Gastroesophageal sphincter (tissue), 4 donors: ENCODE measurements around the gene KCND3. TPM values are rescaled to one million over a fixed set of nuclear protein-coding genes. Genes with fewer than 3 reads are reported as not detected.
"Not testable (repeated sequence)": the region's sequence is repeated elsewhere in the genome, so short reads cannot be mapped to it uniquely, and the experiment has no call there.

Source experiments
- ATAC-seq: fragments of 150-250 bp; one replicate; pipeline ENCODE4 v1.9.1; 2016; ENCODE audit warnings: mild to moderate bottlenecking, moderate library complexity
- H3K27ac ChIP-seq, 4 donors: fragments of 200-600 bp; sonication (generic) in 3 of 4; 1 replicate in 3 of 4; 2 replicates in 1 of 4; pipeline ENCODE4 v1.5.1; 2016 to 2019
- H3K27me3 ChIP-seq: fragments of 200-600 bp; sonication (generic); one replicate; pipeline ENCODE4 v1.5.1; 2019
- H3K36me3 ChIP-seq, 2 donors: fragments of 200-600 bp; sonication (generic); one replicate each; pipeline ENCODE4 v1.5.1; 2019; ENCODE audit warnings: control low read depth in 1 of 2
- H3K4me1 ChIP-seq, 3 donors: fragments of 200-600 bp; sonication (generic); 1 replicate in 2 of 3; 2 replicates in 1 of 3; pipeline ENCODE4 v1.5.1; 2016 to 2019; ENCODE audit warnings: control low read depth in 2 of 3
- H3K4me3 ChIP-seq, 2 donors: fragments of 200-600 bp; sonication (generic); one replicate each; pipeline ENCODE4 v1.5.1; 2019; ENCODE audit warnings: mild to moderate bottlenecking in 1 of 2, moderate library complexity in 1 of 2
- H3K9me3 ChIP-seq, 3 donors: fragments of 200-600 bp; sonication (generic); one replicate each; pipeline ENCODE4 v1.5.1; 2017 to 2019; ENCODE audit warnings: control low read depth in 2 of 3
- EP300 ChIP-seq: sonication (generic); formaldehyde crosslinking; IDR thresholded peaks from one replicate; pipeline ENCODE4 v1.6.1; 2017; ENCODE audit warnings: antibody characterized with exemption, mild to moderate bottlenecking
- POLR2A ChIP-seq, 2 donors: fragments of 450-650 bp; IDR thresholded peaks; one replicate each; pipeline ENCODE4 v1.6.1; 2017; ENCODE audit warnings: antibody characterized with exemption in 2 of 2, mild to moderate bottlenecking in 2 of 2, moderate library complexity in 1 of 2
- POLR2AphosphoS5 ChIP-seq: sonication (generic); formaldehyde crosslinking; IDR thresholded peaks from one replicate; pipeline ENCODE4 v1.6.1; 2017; ENCODE audit warnings: antibody characterized with exemption
- WGBS, 2 donors: methylation state at CpG; one replicate each; pipeline ENCODE4 v1.1.5; 2018; ENCODE audit warnings: low coverage in 1 of 2; 5-methylcytosine and 5-hydroxymethylcytosine counted together
- total RNA-seq, 4 donors: library from RNA; depleted of rRNA; stranded (reverse); fragments of >200 nt; gene quantifications; one replicate each; pipeline ENCODE4 v1.1.0, GENCODE V29; 2016
- TF ChIP-seq, protein P1 (sequence below), 4 experiments: fragments of 200-600 bp in 2 of 4; fragments of 450-650 bp in 2 of 4; sonication (generic) in 1 of 4; IDR thresholded peaks; one replicate each; pipeline ENCODE4 v1.5.1; 2017 to 2019; ENCODE audit warnings: antibody characterized with exemption in 4 of 4, mild to moderate bottlenecking in 2 of 4, moderate library complexity in 2 of 4

The KCND3 gene
- total RNA-seq, 4 donors from 2014 or later = 36.2 to 58.7 (median 57.4) TPM

- H3K36me3 ChIP-seq = no peaks in the 10 kb centered on the region
- WGBS, 2 donors = 82 to 94% methylated on average over 3 to 4 of the region's 6 CpGs
- ATAC-seq = no peak
- TF ChIP-seq POLR2A (IDR thresholded peaks at IDR 0.05) = no peak
- TF ChIP-seq, protein P1, sequence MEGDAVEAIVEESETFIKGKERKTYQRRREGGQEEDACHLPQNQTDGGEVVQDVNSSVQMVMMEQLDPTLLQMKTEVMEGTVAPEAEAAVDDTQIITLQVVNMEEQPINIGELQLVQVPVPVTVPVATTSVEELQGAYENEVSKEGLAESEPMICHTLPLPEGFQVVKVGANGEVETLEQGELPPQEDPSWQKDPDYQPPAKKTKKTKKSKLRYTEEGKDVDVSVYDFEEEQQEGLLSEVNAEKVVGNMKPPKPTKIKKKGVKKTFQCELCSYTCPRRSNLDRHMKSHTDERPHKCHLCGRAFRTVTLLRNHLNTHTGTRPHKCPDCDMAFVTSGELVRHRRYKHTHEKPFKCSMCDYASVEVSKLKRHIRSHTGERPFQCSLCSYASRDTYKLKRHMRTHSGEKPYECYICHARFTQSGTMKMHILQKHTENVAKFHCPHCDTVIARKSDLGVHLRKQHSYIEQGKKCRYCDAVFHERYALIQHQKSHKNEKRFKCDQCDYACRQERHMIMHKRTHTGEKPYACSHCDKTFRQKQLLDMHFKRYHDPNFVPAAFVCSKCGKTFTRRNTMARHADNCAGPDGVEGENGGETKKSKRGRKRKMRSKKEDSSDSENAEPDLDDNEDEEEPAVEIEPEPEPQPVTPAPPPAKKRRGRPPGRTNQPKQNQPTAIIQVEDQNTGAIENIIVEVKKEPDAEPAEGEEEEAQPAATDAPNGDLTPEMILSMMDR (IDR thresholded peaks at IDR 0.05) = no peak
- TF ChIP-seq POLR2AphosphoS5 = no peak
- no peaks in the 10 kb centered on the region for H3K9me3 ChIP-seq
- no peak overlapping the region for H3K4me3 ChIP-seq
- no peaks in the 10 kb centered on the region for H3K27me3 ChIP-seq
- H3K27ac ChIP-seq = no peak overlapping the region
- H3K4me1 ChIP-seq = peaks cover 0 to 9% (median 0%) of the 10 kb centered on the region in 3 donors
Observed at GRCh38 chr1:111802110-111802509, 187.4 kb downstream of the KCND3 start.

DNA sequence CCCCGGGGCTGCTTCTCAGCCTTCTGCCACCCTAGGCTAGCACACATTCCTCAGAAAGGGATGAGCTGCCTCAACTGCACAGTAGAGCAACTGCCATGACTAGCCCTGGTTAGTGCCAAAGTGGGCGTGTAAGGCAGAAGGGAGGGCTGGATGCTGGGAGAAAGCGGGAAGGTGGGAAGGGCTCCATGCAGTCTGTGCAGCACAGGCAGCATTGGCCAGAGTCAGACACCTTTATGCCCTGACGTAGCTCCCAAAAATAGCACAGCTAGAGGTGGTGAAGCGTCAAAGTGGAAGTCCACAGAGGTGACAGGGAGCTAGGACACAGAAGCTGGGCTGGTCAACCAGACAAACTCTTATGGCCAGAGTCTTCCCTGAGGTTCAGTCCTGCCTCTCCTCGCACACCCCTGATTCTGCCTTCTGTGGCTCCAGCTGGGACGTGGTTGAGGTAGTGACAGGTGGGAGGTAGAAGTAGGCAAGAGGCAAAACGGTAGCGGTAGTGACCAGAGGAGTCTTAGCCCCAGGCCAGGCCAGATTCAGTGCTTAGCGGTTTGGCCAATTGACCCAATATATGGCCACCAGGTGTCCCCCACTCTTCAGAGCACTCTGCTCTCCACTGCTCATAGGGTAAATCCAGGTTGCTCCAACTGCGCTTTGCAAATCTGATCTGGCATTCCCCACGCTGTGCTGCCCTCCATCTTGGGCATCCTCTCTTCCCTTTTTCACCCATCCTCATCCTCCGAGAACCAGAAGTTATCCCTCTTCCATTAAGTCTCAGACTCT lies 188.2 kb downstream of the KCND3 start:
- TF ChIP-seq, protein P1 (IDR thresholded peaks at IDR 0.05) = peak in 2 of 4 experiments; percentile 41 to 51
- no peak for TF ChIP-seq EP300
- Histone ChIP-seq H3K4me1 (peaks cover 0 to 9% (median 0%) of the 10 kb centered on the region in 3 donors), H3K4me3 (no peak overlapping the region), H3K27me3 (no peaks in the 10 kb centered on the region), H3K9me3 (no peaks in the 10 kb centered on the region), H3K36me3 (no peaks in the 10 kb centered on the region), H3K27ac (no peak overlapping the region)
- WGBS, 2 donors = 71 to 84% methylated on average over 7 to 8 of the region's 13 CpGs
- no peak for ATAC-seq

- ATAC-seq, H3K27me3 ChIP-seq, H3K4me3 ChIP-seq, H3K36me3 ChIP-seq, H3K4me1 ChIP-seq, H3K9me3 ChIP-seq, H3K27ac ChIP-seq: not testable (repeated sequence)
- 80 to 90% methylated on average over 2 to 4 of the region's 14 CpGs for WGBS, 2 donors
Observed at GRCh38 chr1:111799722-111800121, 189.7 kb downstream of the KCND3 start.

DNA sequence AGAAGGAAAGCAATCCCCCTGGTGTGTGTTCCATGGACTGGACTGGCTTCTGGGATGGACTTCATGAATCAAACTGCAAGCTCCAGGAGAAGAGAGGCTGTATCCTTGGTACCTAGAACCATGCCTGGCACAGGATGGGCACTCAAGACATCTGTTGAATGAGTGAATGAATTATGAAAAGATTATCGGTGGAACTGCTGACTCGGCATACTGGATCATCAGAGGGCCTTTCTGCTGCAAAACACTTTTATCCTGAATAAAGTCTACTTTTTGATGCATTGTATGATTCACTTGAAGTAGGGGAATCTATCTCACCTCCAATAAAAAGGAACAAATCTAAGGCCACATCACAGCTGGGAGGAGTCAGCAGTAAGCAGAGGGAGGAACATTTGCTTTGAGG lies 190.9 kb downstream of the KCND3 start:
- Histone ChIP-seq H3K36me3 (no peaks in the 10 kb centered on the region), H3K27ac (no peak overlapping the region), H3K27me3 (no peaks in the 10 kb centered on the region), H3K4me1 (peaks cover 0 to 9% (median 0%) of the 10 kb centered on the region in 3 donors), H3K9me3 (no peaks in the 10 kb centered on the region), H3K4me3 (no peak overlapping the region)
- no peak for TF ChIP-seq EP300
- TF ChIP-seq, protein P1 (IDR thresholded peaks at IDR 0.05) = no peak
- TF ChIP-seq POLR2A (IDR thresholded peaks at IDR 0.05) = no peak
- TF ChIP-seq POLR2AphosphoS5 = no peak
- WGBS, 2 donors = 90 to 100% methylated on average over 1 to 2 of the region's 2 CpGs
- no peak for ATAC-seq

DNA sequence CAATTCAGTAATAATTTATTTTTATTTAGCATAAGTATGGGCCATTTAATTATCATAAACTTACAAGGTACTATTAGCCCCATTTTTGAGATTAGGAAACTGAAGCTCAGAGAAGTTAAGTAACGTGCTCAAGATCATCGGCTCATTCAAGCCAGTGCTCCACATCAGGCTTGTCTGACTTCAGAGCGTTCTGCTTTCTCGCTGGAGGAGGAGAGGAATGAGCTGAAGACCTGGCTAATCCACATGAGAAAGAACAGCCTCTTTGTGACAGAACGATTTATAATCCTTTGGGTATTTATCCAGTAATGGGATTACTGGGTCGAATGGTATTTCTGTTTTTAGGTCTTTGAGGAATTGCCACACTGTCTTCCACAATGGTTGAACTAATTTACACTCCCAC lies 194.1 kb downstream of the KCND3 start:
- Histone ChIP-seq H3K9me3 (no peaks in the 10 kb centered on the region), H3K4me3 (no peak overlapping the region), H3K27me3 (no peaks in the 10 kb centered on the region), H3K4me1 (no peaks in the 10 kb centered on the region), H3K36me3 (no peaks in the 10 kb centered on the region), H3K27ac (no peak overlapping the region)
- TF ChIP-seq POLR2A (IDR thresholded peaks at IDR 0.05) (no peak), EP300 (no peak), POLR2AphosphoS5 (no peak)
- TF ChIP-seq, protein P1 (IDR thresholded peaks at IDR 0.05) = no peak
- 71 to 72% methylated on average over 2 to 6 of the region's 6 CpGs for WGBS, 2 donors
- no peak for ATAC-seq
